ENCODE data around the gene MAN2C1. TPM values are rescaled to one million over a fixed set of nuclear protein-coding genes. Genes with fewer than 3 reads are reported as not detected.

Gene MAN2C1
- total and polyA plus RNA-seq, 9 of the 15 experiments (the other 6 are each of a cell fraction or from before 2014, with no cell fraction given), result 2.0 to 141 (median 39.9) TPM

DNA sequence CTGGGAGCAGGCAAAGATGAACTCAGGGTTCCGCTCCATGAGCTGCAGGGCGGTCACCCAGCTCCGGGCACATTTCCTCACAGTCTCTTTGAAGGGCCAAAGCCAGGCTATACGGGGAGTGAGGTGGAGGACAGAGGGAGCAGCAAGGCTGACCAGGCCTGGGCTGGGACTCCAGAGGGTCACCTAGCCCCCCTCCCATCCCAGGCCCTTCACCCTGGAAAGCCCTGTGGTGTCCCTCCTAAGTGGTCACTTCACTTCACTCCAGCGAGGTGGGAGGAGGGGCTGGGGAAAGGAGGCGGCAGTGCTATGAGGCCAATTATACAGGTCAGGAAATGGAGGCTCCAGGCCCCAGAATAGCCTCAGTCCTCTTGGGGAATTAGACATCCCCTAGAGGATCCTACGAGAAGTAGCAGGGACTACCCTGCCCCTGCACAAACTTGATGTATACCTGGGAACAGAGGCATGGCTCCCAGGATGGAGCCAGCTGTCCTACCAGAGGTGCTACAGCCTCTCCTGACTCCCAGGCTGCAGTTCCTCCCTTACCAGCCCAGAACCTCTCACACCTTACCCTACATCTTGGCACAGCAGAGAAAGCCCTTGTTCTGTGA, 5.7 kb downstream of the MAN2C1 start (continued):
- TF ChIP-seq, protein P1, sequence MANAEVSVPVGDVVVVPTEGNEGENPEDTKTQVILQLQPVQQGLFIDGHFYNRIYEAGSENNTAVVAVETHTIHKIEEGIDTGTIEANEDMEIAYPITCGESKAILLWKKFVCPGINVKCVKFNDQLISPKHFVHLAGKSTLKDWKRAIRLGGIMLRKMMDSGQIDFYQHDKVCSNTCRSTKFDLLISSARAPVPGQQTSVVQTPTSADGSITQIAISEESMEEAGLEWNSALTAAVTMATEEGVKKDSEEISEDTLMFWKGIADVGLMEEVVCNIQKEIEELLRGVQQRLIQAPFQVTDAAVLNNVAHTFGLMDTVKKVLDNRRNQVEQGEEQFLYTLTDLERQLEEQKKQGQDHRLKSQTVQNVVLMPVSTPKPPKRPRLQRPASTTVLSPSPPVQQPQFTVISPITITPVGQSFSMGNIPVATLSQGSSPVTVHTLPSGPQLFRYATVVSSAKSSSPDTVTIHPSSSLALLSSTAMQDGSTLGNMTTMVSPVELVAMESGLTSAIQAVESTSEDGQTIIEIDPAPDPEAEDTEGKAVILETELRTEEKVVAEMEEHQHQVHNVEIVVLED (CRISPR knock-in tag; IDR thresholded peaks at IDR 0.05), result no peak
- no peak for TF ChIP-seq ZNF830 (CRISPR knock-in tag; IDR thresholded peaks at IDR 0.05)
- TF ChIP-seq MBD1 (CRISPR knock-in tag; IDR thresholded peaks at IDR 0.05), result no peak

DNA sequence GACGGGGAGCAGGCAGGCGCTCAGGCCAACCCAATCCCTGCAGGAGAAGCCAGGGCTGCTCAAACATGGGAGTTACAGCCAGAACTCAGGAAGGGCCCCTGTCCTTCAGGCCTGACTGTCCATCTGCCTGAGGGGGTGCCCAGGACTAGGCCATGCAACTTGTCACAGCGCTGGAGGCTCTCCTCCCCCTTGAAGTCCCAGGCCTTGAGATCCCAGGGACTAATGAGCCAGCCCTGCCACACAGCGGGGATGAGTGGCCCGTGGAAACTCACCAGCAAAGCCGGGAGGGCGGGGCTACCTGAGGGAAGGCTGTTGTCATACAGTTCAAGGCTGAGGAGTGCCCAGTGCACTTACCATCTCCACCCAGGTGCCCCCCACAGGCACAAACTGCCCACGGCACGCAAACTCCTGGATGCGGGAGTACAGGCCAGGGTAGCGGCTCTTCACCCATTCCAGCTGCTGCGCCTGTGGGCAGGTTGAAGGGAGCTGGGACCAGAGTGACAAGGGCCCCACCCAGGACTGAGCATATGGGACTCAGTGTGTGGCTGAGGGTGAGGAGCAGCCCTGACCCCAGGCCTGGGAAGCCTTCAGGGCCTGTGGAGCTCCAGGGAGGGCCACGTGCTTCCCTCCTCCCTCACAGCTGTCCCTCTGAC, 6.3 kb downstream of the MAN2C1 start:
- in situ Hi-C loops (cut with MboI) (no loop called here), intact Hi-C loops (cut with micrococcal nuclease) (no loop called here)
- H3K36me3 ChIP-seq (ENCODE audit: control insufficient read depth, insufficient read depth, low read length), result peaks cover 88% of the 10 kb centered on the region; the same call in 2 of the 3 replicates
- no TSS peak for BruUV-seq (replicated peaks)
- ChIA-PET POLR2A (interaction anchor here (0.6 kb wide), 2 partner anchors 11 to 23 kb away, joined by 3 read pairs; no protein-coding TSS in a partner anchor), CTCF (ENCODE audit: low intra/inter-chr PET ratio) (no interaction called here)
- H3K79me2 ChIP-seq (ENCODE audit: control insufficient read depth, insufficient read depth, low read length), result peaks cover 1% of the 10 kb centered on the region; the same call in 1 of the 3 replicates
- H3K27ac ChIP-seq (ENCODE audit: extremely low read depth, low read depth, low read length), result no peak overlapping the region
- FAIRE-seq (no peak), ATAC-seq (peak; percentile 25), DNase-seq (ENCODE audit: extremely low read depth in 1 of 4, low spot score in 3 of 4) (no peak)
- peaks cover 3% of the 10 kb centered on the region for H3K9me1 ChIP-seq (ENCODE audit: control insufficient read depth, insufficient read depth, low read length)
- H2AFZ ChIP-seq (ENCODE audit: low read depth, low read length), result no peak overlapping the region
- WGBS (ENCODE audit: insufficient coverage, low coverage, missing lambda C conversion rate), result 86% methylated on average over 12 of the region's 13 CpGs
- H4K20me1 ChIP-seq (replicated peaks; ENCODE audit: control insufficient read depth, insufficient read depth, low read length), result no peaks in the 10 kb centered on the region
- peaks cover under 1 to 11% of the 10 kb centered on the region in 2 experiments; a peak in 4 of 5 replicates for H3K4me1 ChIP-seq (replicated peaks in 1 of 2; ENCODE audit: control insufficient read depth in 2 of 2, insufficient read depth in 2 of 2, low read length in 2 of 2)
- peak overlapping the region in 1 of 2 experiments; percentile 62; a peak in 2 of 4 replicates for H3K9ac ChIP-seq (ENCODE audit: insufficient read depth in 1 of 2, low read depth in 2 of 2, low read length in 2 of 2)
- no peaks in the 10 kb centered on the region for H3K9me3 ChIP-seq (replicated peaks; ENCODE audit: control insufficient read depth, insufficient read depth, low read depth, low read length)
- H3K4me3 ChIP-seq, result no peak overlapping the region
- no peak overlapping the region for H3K4me2 ChIP-seq (ENCODE audit: insufficient read depth, low read length)
- no peaks in the 10 kb centered on the region; a peak in 1 of 5 replicates for H3K27me3 ChIP-seq (ENCODE audit: control insufficient read depth in 2 of 2, insufficient read depth in 2 of 2, low read length in 2 of 2)
- no peak for TF ChIP-seq SIX5 (IDR thresholded peaks at IDR 0.05; ENCODE audit: borderline replicate concordance in 1 of 2, insufficient read depth in 1 of 2, low read depth in 1 of 2, low read length in 2 of 2)
- no peak for TF ChIP-seq ARID4B (CRISPR knock-in tag; IDR thresholded peaks at IDR 0.05)
- no peak for TF ChIP-seq HDAC3 (IDR thresholded peaks at IDR 0.05; ENCODE audit: borderline replicate concordance, partially characterized antibody)
- no peak for TF ChIP-seq ZNF431 (CRISPR knock-in tag; IDR thresholded peaks at IDR 0.05)
- no peak for TF ChIP-seq PREB (CRISPR knock-in tag; IDR thresholded peaks at IDR 0.05)
- no peak for TF ChIP-seq NFIX (CRISPR knock-in tag; IDR thresholded peaks at IDR 0.05; ENCODE audit: low read depth)
